HG03025 (cell line): ENCODE measurements around the gene ACSM3.
"Not testable (repeated sequence)": the region's sequence is repeated elsewhere in the genome, so short reads cannot be mapped to it uniquely, and the experiment has no call there.

ENCODE experiments used
- ATAC-seq: cut with Tn5 transposase; IDR thresholded peaks from one replicate; pipeline ENCODE4 v1.9.1; 2021; ENCODE audit warnings: mild to moderate bottlenecking, moderate library complexity; ENCODE audit not compliant: unreplicated experiment, low FRiP score

Gene ACSM3

DNA sequence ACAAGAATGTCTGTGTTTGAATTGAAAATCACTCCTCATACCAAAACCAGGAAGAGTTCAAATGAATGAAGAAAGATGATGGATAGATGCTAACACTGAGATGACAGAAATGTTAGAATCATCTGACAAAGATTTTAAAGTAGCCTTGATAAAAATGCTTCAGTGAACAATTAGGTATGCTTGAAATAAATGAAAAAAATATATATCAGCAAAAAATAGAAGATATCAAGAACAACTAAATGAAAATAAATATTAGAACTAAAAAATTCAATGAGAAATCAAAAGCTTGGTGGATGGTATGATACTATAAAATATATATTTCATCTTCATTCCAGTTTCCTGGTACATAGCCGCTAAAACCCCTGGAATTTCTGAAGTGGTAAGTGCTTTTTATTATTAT, 8.6 kb upstream of the ACSM3 start:
- no peak for ATAC-seq

DNA sequence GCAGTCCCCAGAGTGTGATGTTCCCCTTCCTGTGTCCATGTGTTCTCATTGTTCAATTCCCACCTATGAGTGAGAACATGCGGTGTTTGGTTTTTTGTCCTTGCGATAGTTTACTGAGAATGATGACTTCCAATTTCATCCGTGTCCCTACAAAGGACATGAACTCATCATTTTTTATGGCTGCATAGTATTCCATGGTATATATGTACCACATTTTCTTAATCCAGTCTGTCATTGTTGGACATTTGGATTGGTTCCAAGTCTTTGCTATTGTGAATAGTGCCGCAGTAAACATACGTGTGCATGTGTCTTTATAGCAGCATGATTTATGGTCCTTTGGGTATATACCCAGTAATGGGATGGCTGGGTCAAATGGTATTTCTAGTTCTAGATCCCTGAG, 8.0 kb upstream of the ACSM3 start:
- ATAC-seq, result not testable (repeated sequence)

DNA sequence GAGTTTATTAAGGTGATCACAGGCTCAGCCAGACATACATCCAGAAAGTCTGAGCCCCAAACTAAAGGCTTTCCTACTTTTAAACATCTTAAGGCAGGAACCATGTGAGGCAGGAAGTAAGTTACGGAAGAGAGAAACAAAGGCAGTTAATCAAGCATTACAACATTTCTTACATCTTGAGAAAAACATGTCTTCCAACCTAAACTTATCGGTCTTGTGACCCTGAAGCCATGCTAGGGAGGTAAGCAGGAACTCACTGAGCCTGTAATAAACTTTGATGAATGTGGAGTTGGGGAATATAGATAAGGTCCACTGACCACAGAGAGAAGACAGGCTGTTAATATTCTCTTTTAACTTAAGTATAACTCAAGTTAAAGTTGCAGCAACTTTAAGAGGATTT, 3.5 kb upstream of the ACSM3 start:
- ATAC-seq, result no peak

DNA sequence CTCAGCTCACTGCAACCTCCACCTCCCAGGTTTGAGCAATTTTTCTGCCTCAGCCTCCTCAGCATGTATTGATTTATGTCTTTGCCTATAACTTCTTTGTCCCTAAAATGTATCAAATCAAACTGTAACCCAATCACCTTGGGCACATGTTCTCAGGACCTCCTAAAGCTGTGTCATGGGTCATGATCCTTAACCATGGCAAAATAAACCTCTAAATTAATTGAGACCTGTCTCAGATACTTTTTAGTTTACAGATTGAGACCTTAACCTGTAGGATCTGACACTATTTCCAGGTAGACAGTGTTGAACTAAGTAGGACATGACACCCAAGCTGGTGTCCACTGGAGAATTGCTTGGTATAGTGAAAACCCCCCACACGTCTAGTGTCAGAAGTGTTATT, 2.6 kb upstream of the ACSM3 start:
- ATAC-seq, result no peak

- no peak for ATAC-seq
Measured at GRCh38 chr16:20762404-20763123, 1.2 kb upstream of the ACSM3 start.

DNA sequence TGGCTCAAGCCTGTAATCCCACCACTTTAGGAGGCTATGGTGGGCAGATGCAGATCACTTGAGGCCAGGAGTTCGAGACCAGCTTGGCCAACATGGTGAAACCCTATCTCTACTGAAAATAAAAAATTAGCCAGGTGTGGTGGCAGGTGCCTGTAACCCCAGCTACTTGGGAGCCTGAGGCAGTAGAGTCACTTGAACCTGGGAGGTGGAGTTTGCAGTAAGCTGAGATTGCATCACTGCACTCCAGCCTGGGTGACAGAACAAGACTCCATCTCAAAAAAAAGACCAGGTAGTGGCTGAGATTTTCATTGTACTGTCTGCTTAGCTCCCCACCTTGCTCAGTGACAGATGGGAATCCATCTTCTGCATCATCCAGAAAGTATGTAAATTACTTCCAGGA, 634 bp downstream of the ACSM3 start:
- ATAC-seq, result not testable (repeated sequence)

GRCh38 chr16:20765732-20766131, 1.9 kb downstream of the ACSM3 start:
- ATAC-seq, result no peak

DNA sequence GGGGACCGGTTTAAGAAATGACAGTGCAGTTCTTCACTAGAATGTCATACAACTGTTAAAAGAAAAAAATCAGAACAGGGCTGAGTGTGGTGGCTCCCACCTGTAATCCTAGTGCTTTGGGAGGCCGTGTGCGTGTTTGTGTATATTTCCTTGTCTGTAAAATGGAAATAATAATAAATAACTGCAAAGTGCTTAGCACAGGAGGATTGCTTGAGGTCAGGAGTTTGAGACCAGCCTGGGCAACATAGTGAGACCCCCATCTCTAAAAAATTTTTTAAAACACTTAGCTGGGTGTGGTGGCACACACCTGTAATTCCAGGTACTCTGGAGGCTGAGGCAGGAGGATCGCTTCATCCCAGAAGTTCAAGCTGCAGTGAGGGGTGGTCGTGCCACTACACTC, 2.5 kb downstream of the ACSM3 start:
- no peak for ATAC-seq

DNA sequence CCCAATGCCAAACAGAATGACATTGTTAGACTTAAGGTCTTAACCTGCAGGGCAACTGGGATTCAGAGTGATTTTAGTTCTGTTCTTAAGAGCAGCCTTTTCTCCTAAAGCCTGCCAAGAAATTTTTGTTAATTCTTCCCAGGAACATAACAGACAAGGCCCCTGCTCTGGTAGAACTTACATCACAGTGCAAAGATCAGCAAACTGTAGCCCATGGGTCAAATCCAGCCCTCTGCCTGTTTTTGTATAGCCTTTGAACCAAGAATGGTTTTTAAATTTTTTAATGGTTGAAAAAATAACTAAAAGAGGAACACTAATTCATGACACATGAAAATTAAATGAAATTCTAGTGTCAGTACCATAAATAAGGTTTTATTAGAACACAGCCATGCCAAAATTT, 3.8 kb downstream of the ACSM3 start:
- ATAC-seq, result no peak

- no peak for ATAC-seq
Measured at GRCh38 chr16:20768121-20768520, 4.3 kb downstream of the ACSM3 start.

DNA sequence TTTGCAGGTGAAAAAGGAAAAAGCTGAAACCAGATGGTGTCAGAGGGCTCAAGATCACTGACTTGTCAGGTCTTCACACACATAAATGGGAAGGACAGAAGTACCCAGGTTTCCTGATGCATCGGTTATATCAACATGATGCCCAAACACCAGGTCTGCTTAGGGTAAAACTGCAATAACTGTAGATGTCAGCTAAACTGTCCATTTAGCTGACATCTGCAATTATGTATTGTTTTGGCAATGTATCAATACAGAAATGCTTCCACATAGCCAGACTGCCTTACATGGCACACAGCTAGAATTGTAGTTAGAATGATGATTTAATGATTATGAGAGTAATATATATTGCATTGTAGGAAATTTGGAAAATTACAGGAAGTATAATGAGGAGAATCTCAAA, 5.0 kb downstream of the ACSM3 start:
- ATAC-seq, result no peak

DNA sequence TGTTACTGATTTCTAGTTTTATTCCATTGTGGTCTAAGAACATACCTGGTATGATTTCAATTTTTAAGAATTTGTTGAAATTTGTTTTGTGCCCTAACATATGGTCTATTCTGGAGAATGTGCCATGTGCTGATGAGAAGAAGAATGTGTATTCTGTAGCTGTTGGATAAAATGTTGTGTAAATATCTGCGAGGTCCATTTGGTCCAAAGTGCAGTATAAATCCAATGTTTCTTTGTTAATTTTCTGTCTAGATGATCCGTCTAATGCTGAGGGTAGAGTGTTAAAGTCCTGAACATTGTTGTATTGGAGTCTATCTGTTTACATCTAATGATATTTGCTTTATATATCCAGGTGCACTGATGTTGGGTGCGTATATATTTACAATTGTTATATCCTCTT, 9.9 kb downstream of the ACSM3 start:
- ATAC-seq, result no peak

- no peak for ATAC-seq
Measured at GRCh38 chr16:20774703-20775362, 11.0 kb downstream of the ACSM3 start.

DNA sequence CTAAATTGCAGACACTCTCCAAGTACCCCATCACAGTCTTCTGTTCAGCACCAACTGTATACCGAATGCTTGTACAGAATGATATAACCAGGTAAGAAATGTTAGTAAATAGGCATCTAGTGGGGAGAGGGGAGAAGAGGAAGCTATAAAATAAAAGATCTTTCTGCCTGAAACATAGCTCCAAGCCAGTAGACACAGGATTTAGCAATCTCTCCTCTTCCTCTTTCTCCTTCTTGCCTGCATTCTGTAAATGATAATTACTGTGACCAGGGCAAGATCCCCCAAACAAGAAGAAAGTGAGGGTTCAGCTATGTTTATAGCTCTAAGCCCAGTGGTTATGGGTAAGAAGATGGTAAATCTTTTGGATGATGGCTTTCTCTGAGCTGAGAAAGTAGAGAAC, 17.9 kb downstream of the ACSM3 start:
- ATAC-seq, result no peak

DNA sequence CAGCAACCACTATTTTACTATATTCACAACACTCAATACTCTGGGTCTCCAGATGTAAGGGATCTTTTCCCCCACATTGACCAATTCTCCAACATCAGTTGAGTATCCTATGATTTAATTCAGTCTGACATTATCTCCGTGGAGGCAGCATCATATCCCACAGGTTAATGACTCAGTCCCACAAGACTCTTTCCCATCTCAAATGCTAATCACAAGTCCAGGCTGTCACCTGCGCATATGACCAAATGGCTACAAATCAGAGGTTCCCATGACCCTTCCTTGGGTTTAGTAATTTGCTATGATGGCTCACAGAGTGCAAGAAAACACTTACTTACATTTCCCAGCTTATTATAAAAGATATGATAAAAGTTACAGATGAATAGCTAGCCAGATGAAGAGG, 18.7 kb downstream of the ACSM3 start:
- no peak for ATAC-seq

DNA sequence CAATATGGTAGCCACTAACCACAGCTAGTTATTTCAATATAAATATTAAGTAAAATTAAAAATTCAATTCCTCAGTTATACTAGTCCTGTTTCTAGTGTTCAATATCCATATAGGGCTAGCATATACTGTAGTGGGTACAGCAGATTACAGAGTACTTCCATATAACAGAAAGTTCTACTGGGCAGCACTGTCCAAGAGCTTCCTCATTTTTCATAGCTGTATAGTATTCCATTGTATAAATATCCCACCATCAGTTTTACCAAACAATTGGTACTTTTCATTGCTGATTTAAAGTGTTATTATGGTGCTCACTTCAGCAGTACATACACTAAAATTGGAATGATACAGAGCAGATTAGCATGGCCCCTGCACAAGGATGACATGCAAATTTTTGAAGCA, 20.4 kb downstream of the ACSM3 start:
- no peak for ATAC-seq

GRCh38 chr16:20789130-20789529, 25.3 kb downstream of the ACSM3 start:
- ATAC-seq, result no peak

DNA sequence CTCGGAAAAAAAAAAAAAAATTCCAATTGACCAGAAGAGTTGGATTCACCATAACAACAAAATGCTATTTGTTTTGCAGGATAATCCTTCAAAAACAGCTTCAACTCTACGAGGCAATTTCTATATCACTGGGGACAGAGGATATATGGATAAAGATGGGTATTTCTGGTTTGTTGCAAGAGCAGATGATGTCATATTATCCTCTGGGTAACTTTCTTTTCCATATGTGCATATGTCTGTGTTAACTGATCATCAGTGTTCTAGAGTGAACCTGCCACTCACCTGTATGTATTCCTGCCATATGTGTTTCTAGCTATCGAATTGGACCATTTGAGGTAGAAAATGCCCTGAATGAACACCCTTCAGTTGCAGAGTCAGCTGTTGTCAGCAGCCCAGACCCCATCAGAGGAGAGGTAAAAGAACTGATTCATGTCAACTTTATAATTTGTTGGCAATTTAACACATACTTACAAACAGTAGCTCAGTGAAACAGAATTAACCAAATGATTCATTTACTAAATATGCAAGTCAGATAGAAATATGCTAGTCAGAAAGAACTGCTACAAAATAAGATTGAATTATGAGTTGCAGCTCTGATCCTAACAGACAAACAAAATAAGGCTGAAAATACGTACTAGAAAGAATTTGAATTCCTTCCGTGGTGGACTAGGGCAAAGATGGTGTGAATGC, 28.3 kb downstream of the ACSM3 start:
- ATAC-seq, result no peak

- ATAC-seq, result no peak
Measured at GRCh38 chr16:20798364-20798763, 34.5 kb downstream of the ACSM3 start.

GRCh38 chr16:20799599-20799998, 35.8 kb downstream of the ACSM3 start:
- no peak for ATAC-seq

DNA sequence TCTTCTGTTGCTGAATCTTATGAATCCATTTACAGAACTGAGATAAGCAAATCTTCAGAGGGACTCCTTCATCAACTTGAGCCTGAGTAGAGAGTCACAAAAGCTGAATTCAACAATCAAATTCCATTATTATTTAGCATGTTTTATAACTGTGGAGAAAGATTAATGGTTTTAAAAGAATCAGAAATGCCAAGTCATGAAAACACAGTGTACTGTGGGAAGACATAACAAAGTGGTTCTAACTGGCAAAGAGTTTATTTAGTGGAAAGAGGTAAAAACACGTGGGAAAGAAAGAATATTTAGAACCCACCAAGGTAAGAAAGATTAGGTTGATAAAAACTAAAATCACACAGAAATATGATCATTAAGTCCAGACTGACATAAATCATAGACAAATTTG, 37.5 kb downstream of the ACSM3 start:
- no peak for ATAC-seq

- no peak for ATAC-seq
Measured at GRCh38 chr16:20803192-20803560, 39.4 kb downstream of the ACSM3 start.
